HFFc6 (cell line): ENCODE data around the gene NGF. TPM values are rescaled to one million over a fixed set of nuclear protein-coding genes. Genes with fewer than 3 reads are reported as not detected.

Source experiments
- DNase-seq: peaks from one replicate; pipeline ENCODE4 v3.0.0-alpha.2; 2018
- H3K27ac Mint-ChIP-seq: 2 replicates; pipeline ENCODE4 v1.8.0; 2020; ENCODE audit warnings: mild to moderate bottlenecking, mixed read lengths
- H3K27me3 Mint-ChIP-seq: 2 replicates; pipeline ENCODE4 v1.8.0; 2021; ENCODE audit warnings: mild to moderate bottlenecking, moderate library complexity, mixed read lengths; ENCODE audit not compliant: insufficient read depth
- H3K36me3 Mint-ChIP-seq: 2 replicates; pipeline ENCODE4 v1.8.0; 2021; ENCODE audit warnings: low read depth, mixed read lengths
- H3K4me1 Mint-ChIP-seq: 2 replicates; pipeline ENCODE4 v1.8.0; 2020; ENCODE audit warnings: low read depth, mixed read lengths
- H3K4me3 Mint-ChIP-seq: 2 replicates; pipeline ENCODE4 v1.8.0; 2020; ENCODE audit warnings: mild to moderate bottlenecking, moderate library complexity, mixed read lengths
- H3K9me3 Mint-ChIP-seq: 2 replicates; pipeline ENCODE4 v1.8.0; 2020; ENCODE audit warnings: mild to moderate bottlenecking, mixed read lengths
- CTCF ChIP-seq: fragments of 200-600 bp; sonication (generic); IDR thresholded peaks from 2 replicates; pipeline ENCODE4 v1.5.0; 2021; ENCODE audit warnings: antibody characterized with exemption, mild to moderate bottlenecking
- total RNA-seq, 6 experiments: library from RNA; stranded (reverse); fragmentation: NEBNext Ultra II Directional; extraction: Animal tissue kit (Norgen Biotek cat#: 25700); gene quantifications; 2 replicates in 1 of 6; 3 replicates in 5 of 6; pipeline ENCODE4 v1.2.3, GENCODE V29; 2021

Gene NGF
- total RNA-seq, 6 experiments from 2014 or later, result 44.4 to 53.8 (median 51.0) TPM

GRCh38 chr1:115308969-115309368 lies 29.1 kb downstream of the NGF start:
- no peak for DNase-seq
- Mint-ChIP-seq H3K36me3 (peaks cover 66% of the 10 kb centered on the region), H3K4me1 (peaks cover 84% of the 10 kb centered on the region), H3K9me3 (no peaks in the 10 kb centered on the region), H3K27ac (no peak overlapping the region), H3K4me3 (no peak overlapping the region), H3K27me3 (peaks cover 2% of the 10 kb centered on the region)
- no peak for TF ChIP-seq CTCF

GRCh38 chr1:115307661-115308060 lies 30.4 kb downstream of the NGF start:
- Mint-ChIP-seq H3K27ac (peak overlapping the region; percentile 26), H3K27me3 (peaks cover 2% of the 10 kb centered on the region; the same call in 1 of the 2 replicates), H3K9me3 (no peaks in the 10 kb centered on the region), H3K4me1 (peaks cover 84% of the 10 kb centered on the region), H3K4me3 (no peak overlapping the region), H3K36me3 (peaks cover 67% of the 10 kb centered on the region)
- DNase-seq, result no peak
- no peak for TF ChIP-seq CTCF

GRCh38 chr1:115306146-115306545 lies 31.9 kb downstream of the NGF start:
- peaks cover 77% of the 10 kb centered on the region for H3K36me3 Mint-ChIP-seq
- H3K4me3 Mint-ChIP-seq, result no peak overlapping the region
- peak overlapping the region; percentile 53 for H3K27ac Mint-ChIP-seq
- peaks cover 84% of the 10 kb centered on the region for H3K4me1 Mint-ChIP-seq
- peaks cover 2% of the 10 kb centered on the region; the same call in 1 of the 2 replicates for H3K27me3 Mint-ChIP-seq
- DNase-seq, result no peak
- TF ChIP-seq CTCF, result no peak
- H3K9me3 Mint-ChIP-seq, result no peaks in the 10 kb centered on the region

GRCh38 chr1:115303364-115303763 lies 34.7 kb downstream of the NGF start:
- no peak for DNase-seq
- Mint-ChIP-seq H3K27ac (peak overlapping the region; percentile 84), H3K27me3 (peaks cover 5% of the 10 kb centered on the region; the same call in 1 of the 2 replicates), H3K4me1 (peaks cover 93% of the 10 kb centered on the region), H3K36me3 (peaks cover 79% of the 10 kb centered on the region), H3K9me3 (no peaks in the 10 kb centered on the region), H3K4me3 (peak overlapping the region; percentile 29)
- no peak for TF ChIP-seq CTCF

GRCh38 chr1:115302390-115302961 lies 35.6 kb downstream of the NGF start:
- Mint-ChIP-seq H3K4me1 (peaks cover 93% of the 10 kb centered on the region), H3K27ac (peak overlapping the region; percentile 84), H3K4me3 (peak overlapping the region; percentile 59), H3K9me3 (no peaks in the 10 kb centered on the region), H3K36me3 (peaks cover 79% of the 10 kb centered on the region), H3K27me3 (peaks cover 5% of the 10 kb centered on the region; the same call in 1 of the 2 replicates)
- no peak for TF ChIP-seq CTCF
- peak; percentile 89 for DNase-seq
